Endothelial cell of umbilical vein (primary cell): ENCODE measurements around the gene PER3. TPM values are rescaled to one million over a fixed set of nuclear protein-coding genes. Genes with fewer than 3 reads are reported as not detected.

ENCODE experiments used
- BruUV-seq: library from RNA; stranded (reverse); fragments of 400-500 nt; replicated peaks from 2 replicates; lab custom pipeline; 2021; lab: Mats Ljungman, UMichigan
- CTCF ChIA-PET: fragments of 300-600, 350-600 bp; sonication (Branson Sonifier 250); formaldehyde crosslinking; loops from one replicate; lab custom pipeline; 2021; ENCODE audit warnings: antibody characterized with exemption, inconsistent platforms; lab: Charles Lee
- POLR2A ChIA-PET: fragments of 300-600, 350-600 bp; sonication (Branson Sonifier 250); formaldehyde crosslinking; loops from one replicate; lab custom pipeline; 2021; ENCODE audit warnings: antibody characterized with exemption, inconsistent platforms; lab: Charles Lee
- DNase-seq: peaks from one replicate; pipeline ENCODE4 v3.0.0-alpha.2; 2011; ENCODE audit warnings: low read depth, low spot score
- FAIRE-seq: peaks from 2 replicates; lab custom pipeline; 2011; peaks lifted over from hg19 to GRCh38; lab: Jason Lieb, UNC
- H2AFZ ChIP-seq: 2 replicates; pipeline ENCODE4 v1.6.0; 2012; ENCODE audit warnings: low read depth, low read length, control low read depth, inconsistent platforms
- H3K27ac ChIP-seq: 2 replicates; pipeline ENCODE4 v1.5.1; 2011; ENCODE audit warnings: low read depth, mild to moderate bottlenecking, control low read depth, low read length, moderate library complexity; ENCODE audit not compliant: insufficient read depth
- H3K27me3 ChIP-seq, 2 experiments: 2 replicates each; pipeline versions ENCODE4 v1.6.0 to v1.6.1; 2011; ENCODE audit warnings: low read length in 2 of 2, mixed read lengths in 1 of 2; ENCODE audit not compliant: control insufficient read depth in 2 of 2, insufficient read depth in 2 of 2
- H3K36me3 ChIP-seq, 2 experiments: 2 replicates in 1 of 2; 3 replicates in 1 of 2; pipeline ENCODE4 v1.5.1; 2011; ENCODE audit warnings: low read length in 2 of 2, mild to moderate bottlenecking in 1 of 2, moderate library complexity in 1 of 2; ENCODE audit not compliant: control insufficient read depth in 2 of 2, insufficient read depth in 2 of 2; ENCODE audit errors: extremely low read depth in 1 of 2
- H3K4me1 ChIP-seq: 3 replicates; pipeline ENCODE4 v1.5.1; 2011; ENCODE audit warnings: mild to moderate bottlenecking, low read length; ENCODE audit not compliant: control insufficient read depth, insufficient read depth; ENCODE audit errors: extremely low read depth
- H3K4me2 ChIP-seq: 2 replicates; pipeline ENCODE4 v1.6.1; 2011; ENCODE audit warnings: low read length, control low read depth, mixed read lengths; ENCODE audit not compliant: insufficient read depth
- H3K4me3 ChIP-seq, 3 experiments: fragments of 200-600 bp in 1 of 3; sonication (generic), shearing (Covaris generic) in 1 of 3; replicated peaks in 1 of 3; 2 replicates each; pipeline ENCODE4 v1.5.1; 2011 to 2016; ENCODE audit warnings: control low read depth in 3 of 3, low read length in 3 of 3, mild to moderate bottlenecking in 2 of 3, inconsistent platforms in 1 of 3, low read depth in 1 of 3, moderate library complexity in 1 of 3; ENCODE audit not compliant: insufficient read depth in 1 of 3
- H3K79me2 ChIP-seq: 2 replicates; pipeline ENCODE4 v1.6.0; 2012; ENCODE audit warnings: low read length, inconsistent platforms; ENCODE audit not compliant: control insufficient read depth, insufficient read depth
- H3K9ac ChIP-seq: replicated peaks from 2 replicates; pipeline ENCODE3; 2011; ENCODE audit warnings: low read length, control low read depth; ENCODE audit not compliant: insufficient read depth; ENCODE audit errors: extremely low read depth
- H3K9me1 ChIP-seq: replicated peaks from 3 replicates; pipeline ENCODE4 v1.6.0; 2011; ENCODE audit warnings: mild to moderate bottlenecking, low read length; ENCODE audit not compliant: control insufficient read depth, insufficient read depth; ENCODE audit errors: extremely low read depth
- H3K9me3 ChIP-seq: replicated peaks from 2 replicates; pipeline ENCODE4 v1.5.1; 2012; ENCODE audit warnings: low read length, inconsistent platforms; ENCODE audit not compliant: control insufficient read depth, insufficient read depth
- H4K20me1 ChIP-seq: replicated peaks from 2 replicates; pipeline ENCODE3; 2011; ENCODE audit warnings: mild to moderate bottlenecking, low read length; ENCODE audit not compliant: control insufficient read depth, insufficient read depth; ENCODE audit errors: extremely low read depth
- EZH2 ChIP-seq: IDR thresholded peaks from 2 replicates; pipeline ENCODE4 v1.6.1; 2012; ENCODE audit warnings: borderline replicate concordance, low read depth, mild to moderate bottlenecking, moderate library complexity, low read length, inconsistent platforms; ENCODE audit not compliant: severe bottlenecking
- FOS ChIP-seq: IDR thresholded peaks from 2 replicates; pipeline ENCODE4 v1.6.1; 2011; ENCODE audit warnings: mild to moderate bottlenecking, low read length, moderate library complexity, borderline replicate concordance; ENCODE audit not compliant: insufficient read depth
- GATA2 ChIP-seq: IDR thresholded peaks from 2 replicates; pipeline ENCODE4 v1.7.0; 2011; ENCODE audit warnings: low read depth, mild to moderate bottlenecking, moderate library complexity, mixed read lengths, low read length; ENCODE audit not compliant: insufficient read length, insufficient read depth
- JUN ChIP-seq: IDR thresholded peaks from 2 replicates; pipeline ENCODE4 v1.6.1; 2011; ENCODE audit warnings: borderline replicate concordance, low read depth; ENCODE audit not compliant: insufficient read length, insufficient read depth
- MYC ChIP-seq: IDR thresholded peaks from one replicate; pipeline ENCODE4 v1.6.1; 2011; ENCODE audit warnings: mild to moderate bottlenecking, low read depth, low read length
- POLR2A ChIP-seq: IDR thresholded peaks from 2 replicates; pipeline ENCODE4 v1.6.1; 2012; ENCODE audit warnings: low read depth, mild to moderate bottlenecking, control low read depth, low read length
- POLR2AphosphoS5 ChIP-seq: IDR thresholded peaks from 2 replicates; pipeline ENCODE4 v1.6.1; 2012; ENCODE audit warnings: low read depth, mild to moderate bottlenecking, control low read depth, low read length, moderate library complexity; ENCODE audit not compliant: insufficient read depth
- dilution Hi-C: fragments of 300-500 bp; cut with MboI; formaldehyde crosslinking; loops from one replicate; pipeline ENCODE4 v1.15.0; 2019; ENCODE audit warnings: low sequenced_read_pairs; ENCODE audit not compliant: extremely low pct_ligation_motif_present
- intact Hi-C: fragments of 100-400 bp; cut with micrococcal nuclease; formaldehyde crosslinking; loops from one replicate; pipeline ENCODE4 v1.10.0; 2022
- polyA plus RNA-seq, 4 experiments: library from polyadenylated mRNA; depleted of rRNA in 3 of 4; stranded (reverse) in 3 of 4; unstranded in 1 of 4; fragments of >200 nt; gene quantifications; 2 replicates each; pipeline versions ENCODE4 v1.2.1 to v1.2.3, GENCODE V29; 2011 to 2012; ENCODE audit warnings: missing spikeins in 1 of 4
- total RNA-seq: library from RNA; stranded (reverse); gene quantifications from 2 replicates; pipeline ENCODE4 v1.2.3, GENCODE V29; 2021
- TF ChIP-seq, protein P1 (sequence below): IDR thresholded peaks from 2 replicates; pipeline ENCODE4 v1.6.1; 2011; ENCODE audit not compliant: insufficient read depth, insufficient read length
- TF ChIP-seq, protein P2 (sequence below), 2 donors: IDR thresholded peaks; 1 replicate in 1 of 2; 2 replicates in 1 of 2; pipeline ENCODE4 v1.5.1; 2011; ENCODE audit warnings: low read length in 2 of 2, mild to moderate bottlenecking in 2 of 2, moderate library complexity in 2 of 2, control low read depth in 1 of 2, inconsistent platforms in 1 of 2, low read depth in 1 of 2; ENCODE audit not compliant: insufficient read depth in 1 of 2; ENCODE audit errors: extremely low read depth in 1 of 2

PER3 gene
- total and polyA plus RNA-seq, 2 donors (not counting 3 experiments of a cell fraction or from before 2014, with no cell fraction given), result 2.5 to 2.6 TPM

DNA sequence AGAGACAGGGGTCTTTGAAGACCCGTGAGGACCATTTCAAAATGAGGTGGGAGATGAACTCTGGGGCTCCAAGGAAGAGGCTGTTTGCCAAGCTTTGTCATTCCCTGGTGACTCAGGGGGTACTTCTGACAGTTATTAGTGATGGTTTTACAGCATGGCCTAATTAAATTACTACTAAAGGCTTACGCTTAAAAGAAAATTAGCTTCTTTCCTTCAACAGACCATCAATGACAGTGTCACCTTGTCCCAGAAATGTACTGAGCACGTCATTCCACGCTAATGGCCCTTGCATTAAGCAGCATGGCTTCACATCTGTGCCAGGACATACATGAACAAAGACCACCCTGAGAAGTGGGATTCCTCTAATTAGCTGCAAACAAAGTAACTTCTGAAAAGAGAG, 73.9 kb downstream of the PER3 start:
- TF ChIP-seq EZH2 (no peak), POLR2A (no peak), GATA2 (no peak), POLR2AphosphoS5 (no peak), FOS (no peak), JUN (no peak), MYC (no peak)
- TF ChIP-seq, protein P1, sequence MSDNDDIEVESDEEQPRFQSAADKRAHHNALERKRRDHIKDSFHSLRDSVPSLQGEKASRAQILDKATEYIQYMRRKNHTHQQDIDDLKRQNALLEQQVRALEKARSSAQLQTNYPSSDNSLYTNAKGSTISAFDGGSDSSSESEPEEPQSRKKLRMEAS, result no peak
- TF ChIP-seq, protein P2, sequence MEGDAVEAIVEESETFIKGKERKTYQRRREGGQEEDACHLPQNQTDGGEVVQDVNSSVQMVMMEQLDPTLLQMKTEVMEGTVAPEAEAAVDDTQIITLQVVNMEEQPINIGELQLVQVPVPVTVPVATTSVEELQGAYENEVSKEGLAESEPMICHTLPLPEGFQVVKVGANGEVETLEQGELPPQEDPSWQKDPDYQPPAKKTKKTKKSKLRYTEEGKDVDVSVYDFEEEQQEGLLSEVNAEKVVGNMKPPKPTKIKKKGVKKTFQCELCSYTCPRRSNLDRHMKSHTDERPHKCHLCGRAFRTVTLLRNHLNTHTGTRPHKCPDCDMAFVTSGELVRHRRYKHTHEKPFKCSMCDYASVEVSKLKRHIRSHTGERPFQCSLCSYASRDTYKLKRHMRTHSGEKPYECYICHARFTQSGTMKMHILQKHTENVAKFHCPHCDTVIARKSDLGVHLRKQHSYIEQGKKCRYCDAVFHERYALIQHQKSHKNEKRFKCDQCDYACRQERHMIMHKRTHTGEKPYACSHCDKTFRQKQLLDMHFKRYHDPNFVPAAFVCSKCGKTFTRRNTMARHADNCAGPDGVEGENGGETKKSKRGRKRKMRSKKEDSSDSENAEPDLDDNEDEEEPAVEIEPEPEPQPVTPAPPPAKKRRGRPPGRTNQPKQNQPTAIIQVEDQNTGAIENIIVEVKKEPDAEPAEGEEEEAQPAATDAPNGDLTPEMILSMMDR (IDR thresholded peaks at IDR 0.05; ENCODE audit: extremely low read depth in 1 of 2, insufficient read depth in 1 of 2, low read depth in 1 of 2, low read length in 2 of 2), result no peak
- Histone ChIP-seq H3K9me3 (no peaks in the 10 kb centered on the region), H3K9me1 (no peaks in the 10 kb centered on the region), H3K4me2 (no peak overlapping the region), H3K79me2 (no peaks in the 10 kb centered on the region), H3K27ac (no peak overlapping the region), H3K27me3 (peaks cover 0 to 4% of the 10 kb centered on the region in 2 experiments), H2AFZ (no peak overlapping the region), H3K4me1 (no peaks in the 10 kb centered on the region), H3K4me3 (no peak overlapping the region), H3K9ac (no peak overlapping the region), H4K20me1 (no peaks in the 10 kb centered on the region), H3K36me3 (no peaks in the 10 kb centered on the region)
- DNase-seq, result no peak
- dilution Hi-C loops, result no loop called here
- BruUV-seq, result no TSS peak
- POLR2A ChIA-PET, result no interaction called here
- CTCF ChIA-PET, result interaction anchor here (0.8 to 1.5 kb wide), 2 partner anchors 10 to 50 kb away, joined by 3 to 6 read pairs; no protein-coding TSS in a partner anchor
- no peak for FAIRE-seq
- intact Hi-C loops, result no loop called here
